Adipocyte (in vitro differentiated cells): ENCODE results near the gene TRRAP.

ENCODE experiments used
- DNase-seq: peaks from one replicate; pipeline ENCODE4 v3.0.0-alpha.2; 2015; ENCODE audit warnings: low read depth
- H3K27me3 ChIP-seq: replicated peaks from 2 replicates; pipeline ENCODE4 v1.7.0; 2013; ENCODE audit warnings: mild to moderate bottlenecking, low read length, moderate library complexity; ENCODE audit not compliant: control insufficient read depth, insufficient read depth
- H3K36me3 ChIP-seq: 2 replicates; pipeline ENCODE4 v1.7.0; 2013; ENCODE audit warnings: low read length, mild to moderate bottlenecking, moderate library complexity; ENCODE audit not compliant: control insufficient read depth, insufficient read depth, severe bottlenecking
- H3K4me1 ChIP-seq: 2 replicates; pipeline ENCODE4 v1.7.0; 2013; ENCODE audit warnings: mild to moderate bottlenecking, low read length, moderate library complexity; ENCODE audit not compliant: control insufficient read depth, insufficient read depth
- H3K4me3 ChIP-seq: 2 replicates; pipeline ENCODE4 v1.7.0; 2013; ENCODE audit warnings: mild to moderate bottlenecking, low read length, moderate library complexity
- H3K9ac ChIP-seq: 2 replicates; pipeline ENCODE4 v1.7.0; 2013; ENCODE audit warnings: mild to moderate bottlenecking, low read length, moderate library complexity
- H3K9me3 ChIP-seq: 2 replicates; pipeline ENCODE4 v1.7.0; 2013; ENCODE audit warnings: mild to moderate bottlenecking, low read length, moderate library complexity; ENCODE audit not compliant: control insufficient read depth

The TRRAP gene

GRCh38 chr7:98927125-98927524 lies 48.8 kb downstream of the TRRAP start:
- H3K9ac ChIP-seq = no peak overlapping the region
- DNase-seq = no peak
- H3K36me3 ChIP-seq = peaks cover 67% of the 10 kb centered on the region

GRCh38 chr7:98930464-98930863 lies 52.1 kb downstream of the TRRAP start:
- DNase-seq = no peak
- H3K27me3 ChIP-seq = no peaks in the 10 kb centered on the region
- H3K36me3 ChIP-seq = peaks cover 92% of the 10 kb centered on the region
- no peaks in the 10 kb centered on the region for H3K9me3 ChIP-seq
- H3K4me1 ChIP-seq = no peaks in the 10 kb centered on the region
- H3K4me3 ChIP-seq = no peak overlapping the region
- H3K9ac ChIP-seq = no peak overlapping the region

More at GRCh38 chr7:98927125-98927524, 48.8 kb downstream of the TRRAP start:
- Histone ChIP-seq H3K4me1 (peaks cover 14% of the 10 kb centered on the region), H3K9me3 (no peaks in the 10 kb centered on the region), H3K27me3 (no peaks in the 10 kb centered on the region), H3K4me3 (no peak overlapping the region)

- Histone ChIP-seq H3K27me3 (no peaks in the 10 kb centered on the region), H3K4me3 (no peak overlapping the region), H3K4me1 (no peaks in the 10 kb centered on the region), H3K9ac (no peak overlapping the region), H3K36me3 (peaks cover 92% of the 10 kb centered on the region), H3K9me3 (no peaks in the 10 kb centered on the region)
- DNase-seq = no peak
Observed at GRCh38 chr7:98930921-98931320, 52.6 kb downstream of the TRRAP start.

- Histone ChIP-seq H3K4me1 (no peaks in the 10 kb centered on the region), H3K36me3 (peaks cover 95% of the 10 kb centered on the region), H3K27me3 (no peaks in the 10 kb centered on the region), H3K9ac (no peak overlapping the region), H3K4me3 (no peak overlapping the region), H3K9me3 (no peaks in the 10 kb centered on the region)
- DNase-seq = no peak
Observed at GRCh38 chr7:98933321-98933720, 55.0 kb downstream of the TRRAP start.

- H3K36me3 ChIP-seq = peaks cover 97% of the 10 kb centered on the region
- H3K27me3 ChIP-seq = no peaks in the 10 kb centered on the region
- DNase-seq = no peak
Observed at GRCh38 chr7:98934267-98934666, 55.9 kb downstream of the TRRAP start.

GRCh38 chr7:98935811-98936210 lies 57.5 kb downstream of the TRRAP start:
- Histone ChIP-seq H3K27me3 (no peaks in the 10 kb centered on the region), H3K36me3 (peaks cover 98% of the 10 kb centered on the region), H3K4me3 (no peak overlapping the region), H3K9me3 (no peaks in the 10 kb centered on the region), H3K9ac (no peak overlapping the region), H3K4me1 (no peaks in the 10 kb centered on the region)
- peak; percentile 31 for DNase-seq

More at GRCh38 chr7:98934267-98934666, 55.9 kb downstream of the TRRAP start:
- Histone ChIP-seq H3K9ac (no peak overlapping the region), H3K9me3 (no peaks in the 10 kb centered on the region), H3K4me1 (no peaks in the 10 kb centered on the region), H3K4me3 (no peak overlapping the region)

- Histone ChIP-seq H3K36me3 (peaks cover 78% of the 10 kb centered on the region), H3K4me1 (peaks cover 5% of the 10 kb centered on the region), H3K9ac (no peak overlapping the region), H3K27me3 (no peaks in the 10 kb centered on the region), H3K4me3 (no peak overlapping the region), H3K9me3 (no peaks in the 10 kb centered on the region)
- no peak for DNase-seq
Observed at GRCh38 chr7:98943336-98943735, 65.0 kb downstream of the TRRAP start.

- Histone ChIP-seq H3K27me3 (no peaks in the 10 kb centered on the region), H3K4me3 (no peak overlapping the region), H3K9me3 (no peaks in the 10 kb centered on the region), H3K9ac (no peak overlapping the region), H3K4me1 (peaks cover 5% of the 10 kb centered on the region), H3K36me3 (peaks cover 78% of the 10 kb centered on the region)
- no peak for DNase-seq
Observed at GRCh38 chr7:98944386-98944785, 66.1 kb downstream of the TRRAP start.

GRCh38 chr7:98945852-98946251 lies 67.5 kb downstream of the TRRAP start:
- DNase-seq = no peak
- Histone ChIP-seq H3K27me3 (no peaks in the 10 kb centered on the region), H3K4me3 (no peak overlapping the region), H3K9me3 (no peaks in the 10 kb centered on the region), H3K9ac (no peak overlapping the region), H3K36me3 (peaks cover 78% of the 10 kb centered on the region), H3K4me1 (peaks cover 5% of the 10 kb centered on the region)

- H3K4me1 ChIP-seq = peaks cover 5% of the 10 kb centered on the region
- H3K27me3 ChIP-seq = no peaks in the 10 kb centered on the region
- peaks cover 78% of the 10 kb centered on the region for H3K36me3 ChIP-seq
- DNase-seq = no peak
- H3K4me3 ChIP-seq = no peak overlapping the region
- no peak overlapping the region for H3K9ac ChIP-seq
- H3K9me3 ChIP-seq = no peaks in the 10 kb centered on the region
Observed at GRCh38 chr7:98946389-98946788, 68.1 kb downstream of the TRRAP start.

- Histone ChIP-seq H3K4me1 (no peaks in the 10 kb centered on the region), H3K36me3 (peaks cover 84% of the 10 kb centered on the region), H3K4me3 (no peak overlapping the region), H3K9me3 (no peaks in the 10 kb centered on the region), H3K9ac (no peak overlapping the region), H3K27me3 (no peaks in the 10 kb centered on the region)
- no peak for DNase-seq
Observed at GRCh38 chr7:98949336-98950044, 71.2 kb downstream of the TRRAP start.

- H3K36me3 ChIP-seq = peaks cover 100% of the 10 kb centered on the region
- no peaks in the 10 kb centered on the region for H3K27me3 ChIP-seq
- H3K9ac ChIP-seq = no peak overlapping the region
- no peaks in the 10 kb centered on the region for H3K9me3 ChIP-seq
- DNase-seq = no peak
- no peaks in the 10 kb centered on the region for H3K4me1 ChIP-seq
- no peak overlapping the region for H3K4me3 ChIP-seq
Observed at GRCh38 chr7:98955992-98956391, 77.7 kb downstream of the TRRAP start.
